Breast epithelium (tissue), 4 donors: ENCODE measurements around the gene AGRN. TPM values are rescaled to one million over a fixed set of nuclear protein-coding genes. Genes with fewer than 3 reads are reported as not detected.

Source experiments
- DNase-seq, 2 donors: peaks; one replicate each; pipeline ENCODE4 v3.0.0-alpha.2; 2019; ENCODE audit warnings: low spot score in 2 of 2
- H3K27ac ChIP-seq, 2 donors: fragments of 200-600 bp; sonication (generic) in 1 of 2; one replicate each; pipeline ENCODE4 v1.5.1; 2016 to 2019; ENCODE audit warnings: mild to moderate bottlenecking in 1 of 2
- H3K27me3 ChIP-seq, 2 donors: fragments of 200-600 bp; sonication (generic) in 1 of 2; one replicate each; pipeline versions ENCODE4 v1.5.1 to v1.6.0; 2017 to 2019; ENCODE audit warnings: control low read depth in 1 of 2, mild to moderate bottlenecking in 1 of 2
- H3K36me3 ChIP-seq: fragments of 200-600 bp; one replicate; pipeline ENCODE4 v1.5.1; 2019
- H3K4me1 ChIP-seq, 2 donors: fragments of 200-600 bp; sonication (generic); one replicate each; pipeline ENCODE4 v1.5.1; 2016 to 2019; ENCODE audit warnings: control low read depth in 1 of 2
- H3K4me3 ChIP-seq, 3 donors: fragments of 200-600 bp; sonication (generic); 1 replicate in 2 of 3; 2 replicates in 1 of 3; pipeline ENCODE4 v1.5.1; 2016 to 2019; ENCODE audit warnings: mild to moderate bottlenecking in 3 of 3, moderate library complexity in 2 of 3
- H3K9me3 ChIP-seq, 2 donors: fragments of 200-600 bp; sonication (generic) in 1 of 2; one replicate each; pipeline ENCODE4 v1.5.1; 2016 to 2019; ENCODE audit warnings: control low read depth in 1 of 2
- POLR2A ChIP-seq: fragments of 450-650 bp; IDR thresholded peaks from one replicate; pipeline ENCODE4 v1.6.1; 2016; ENCODE audit warnings: antibody characterized with exemption, mild to moderate bottlenecking, moderate library complexity
- POLR2AphosphoS5 ChIP-seq, 3 donors: sonication (generic); formaldehyde crosslinking; IDR thresholded peaks; one replicate each; pipeline ENCODE4 v1.6.1; 2017; ENCODE audit warnings: antibody characterized with exemption in 3 of 3
- intact Hi-C: fragments of 100-400 bp; cut with DNase I; formaldehyde crosslinking; loops from one replicate; pipeline ENCODE4 v1.15.1; 2023; ENCODE audit warnings: low total_unique reads
- total RNA-seq, 3 donors: library from RNA; depleted of rRNA; stranded (reverse); fragments of >200 nt; gene quantifications; one replicate each; pipeline ENCODE4 v1.1.0, GENCODE V29; 2016
- TF ChIP-seq, protein P1 (sequence below), 3 donors: fragments of 450-650 bp; IDR thresholded peaks; one replicate each; pipeline ENCODE4 v1.5.1; 2016 to 2017; ENCODE audit warnings: antibody characterized with exemption in 3 of 3, mild to moderate bottlenecking in 3 of 3, moderate library complexity in 3 of 3

AGRN gene
- total RNA-seq, 3 donors from 2014 or later, result 9.1 to 37.0 (median 30.5) TPM

DNA sequence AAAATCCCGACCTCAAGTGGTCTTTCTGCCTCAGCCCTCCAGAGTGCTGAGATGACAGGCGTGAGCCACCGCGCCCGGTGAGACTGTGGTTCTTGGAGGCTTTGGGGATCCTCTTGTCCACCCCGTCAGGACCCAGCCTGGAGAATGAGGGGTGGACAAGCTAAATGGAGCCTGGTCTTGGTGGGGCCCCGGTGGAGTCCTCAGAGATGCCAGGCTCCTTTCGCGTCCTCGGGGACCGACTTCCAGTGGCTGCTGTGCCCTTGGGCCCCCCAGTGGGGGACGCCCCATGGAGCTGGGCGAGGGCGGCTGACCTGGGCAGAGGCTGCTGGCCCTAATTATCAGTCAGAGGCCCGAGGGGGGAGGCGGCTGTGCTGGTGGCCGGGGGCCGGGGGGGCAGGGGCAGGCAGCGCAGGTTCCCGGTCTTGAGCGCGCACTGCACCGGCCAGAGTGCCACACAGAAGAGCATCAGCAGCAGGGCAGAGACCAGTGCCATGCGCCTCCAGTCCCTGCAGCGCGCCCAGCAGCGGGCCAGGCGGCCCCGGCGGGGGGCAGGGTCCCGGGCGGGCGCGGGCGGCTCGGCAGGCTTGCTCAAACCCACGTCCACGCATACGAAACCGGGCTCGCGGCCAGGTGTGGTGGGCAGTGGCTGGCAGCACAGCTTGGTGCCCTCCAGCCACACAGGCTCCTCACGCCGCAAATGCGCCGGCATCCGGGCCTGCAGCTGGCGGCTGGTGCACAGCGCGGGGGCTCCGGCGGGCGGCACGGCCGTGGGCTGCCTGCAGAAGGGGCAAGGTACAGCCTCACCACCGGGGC lies 51.8 kb downstream of the AGRN start:
- Histone ChIP-seq H3K9me3 (no peaks in the 10 kb centered on the region), H3K27ac (peak overlapping the region in 1 of 2 donors; percentile 90), H3K4me3 (no peak overlapping the region), H3K27me3 (peaks cover 0 to 7% of the 10 kb centered on the region in 2 donors), H3K4me1 (peaks cover 0 to 6% of the 10 kb centered on the region in 2 donors), H3K36me3 (no peaks in the 10 kb centered on the region)
- no peak for DNase-seq
- TF ChIP-seq, protein P1, sequence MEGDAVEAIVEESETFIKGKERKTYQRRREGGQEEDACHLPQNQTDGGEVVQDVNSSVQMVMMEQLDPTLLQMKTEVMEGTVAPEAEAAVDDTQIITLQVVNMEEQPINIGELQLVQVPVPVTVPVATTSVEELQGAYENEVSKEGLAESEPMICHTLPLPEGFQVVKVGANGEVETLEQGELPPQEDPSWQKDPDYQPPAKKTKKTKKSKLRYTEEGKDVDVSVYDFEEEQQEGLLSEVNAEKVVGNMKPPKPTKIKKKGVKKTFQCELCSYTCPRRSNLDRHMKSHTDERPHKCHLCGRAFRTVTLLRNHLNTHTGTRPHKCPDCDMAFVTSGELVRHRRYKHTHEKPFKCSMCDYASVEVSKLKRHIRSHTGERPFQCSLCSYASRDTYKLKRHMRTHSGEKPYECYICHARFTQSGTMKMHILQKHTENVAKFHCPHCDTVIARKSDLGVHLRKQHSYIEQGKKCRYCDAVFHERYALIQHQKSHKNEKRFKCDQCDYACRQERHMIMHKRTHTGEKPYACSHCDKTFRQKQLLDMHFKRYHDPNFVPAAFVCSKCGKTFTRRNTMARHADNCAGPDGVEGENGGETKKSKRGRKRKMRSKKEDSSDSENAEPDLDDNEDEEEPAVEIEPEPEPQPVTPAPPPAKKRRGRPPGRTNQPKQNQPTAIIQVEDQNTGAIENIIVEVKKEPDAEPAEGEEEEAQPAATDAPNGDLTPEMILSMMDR (IDR thresholded peaks at IDR 0.05), result no peak
- TF ChIP-seq POLR2A (no peak), POLR2AphosphoS5 (IDR thresholded peaks at IDR 0.05) (no peak)
- intact Hi-C loops, result no loop called here

DNA sequence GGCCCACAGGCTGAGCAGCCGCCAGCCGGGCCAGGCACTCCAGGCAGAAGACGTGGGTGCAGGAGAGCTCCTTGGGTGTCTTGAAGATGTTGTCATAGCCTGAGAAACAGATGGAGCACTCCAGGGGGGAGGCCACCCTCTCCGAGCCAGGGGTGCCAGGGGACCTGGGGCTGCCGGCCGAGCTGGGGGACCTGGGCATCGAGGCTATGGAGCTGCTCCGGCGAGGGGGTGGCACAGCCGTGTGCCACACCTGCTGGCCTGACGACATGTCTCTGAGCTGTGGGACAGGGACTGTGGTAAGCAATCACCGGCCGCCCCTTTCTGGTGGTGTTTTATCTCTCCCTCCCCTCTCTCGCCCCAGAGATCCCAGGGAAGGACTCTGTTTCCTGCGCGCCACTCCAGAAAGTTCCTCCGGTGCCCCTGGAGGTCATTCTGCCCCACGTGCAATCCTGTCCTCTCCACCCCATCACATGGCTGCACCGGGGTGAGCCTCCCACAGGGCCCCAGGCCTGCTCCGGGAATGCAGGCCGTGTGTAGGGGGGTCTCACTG lies 52.5 kb downstream of the AGRN start:
- Histone ChIP-seq H3K9me3 (no peaks in the 10 kb centered on the region), H3K36me3 (no peaks in the 10 kb centered on the region), H3K27me3 (peaks cover 0 to 7% of the 10 kb centered on the region in 2 donors), H3K4me1 (peaks cover 0 to 6% of the 10 kb centered on the region in 2 donors), H3K4me3 (no peak overlapping the region), H3K27ac (peak overlapping the region; percentile 90 to 91)
- intact Hi-C loops, result no loop called here
- TF ChIP-seq POLR2AphosphoS5 (IDR thresholded peaks at IDR 0.05) (no peak), POLR2A (no peak)
- TF ChIP-seq, protein P1 (IDR thresholded peaks at IDR 0.05), result no peak
- DNase-seq, result no peak

DNA sequence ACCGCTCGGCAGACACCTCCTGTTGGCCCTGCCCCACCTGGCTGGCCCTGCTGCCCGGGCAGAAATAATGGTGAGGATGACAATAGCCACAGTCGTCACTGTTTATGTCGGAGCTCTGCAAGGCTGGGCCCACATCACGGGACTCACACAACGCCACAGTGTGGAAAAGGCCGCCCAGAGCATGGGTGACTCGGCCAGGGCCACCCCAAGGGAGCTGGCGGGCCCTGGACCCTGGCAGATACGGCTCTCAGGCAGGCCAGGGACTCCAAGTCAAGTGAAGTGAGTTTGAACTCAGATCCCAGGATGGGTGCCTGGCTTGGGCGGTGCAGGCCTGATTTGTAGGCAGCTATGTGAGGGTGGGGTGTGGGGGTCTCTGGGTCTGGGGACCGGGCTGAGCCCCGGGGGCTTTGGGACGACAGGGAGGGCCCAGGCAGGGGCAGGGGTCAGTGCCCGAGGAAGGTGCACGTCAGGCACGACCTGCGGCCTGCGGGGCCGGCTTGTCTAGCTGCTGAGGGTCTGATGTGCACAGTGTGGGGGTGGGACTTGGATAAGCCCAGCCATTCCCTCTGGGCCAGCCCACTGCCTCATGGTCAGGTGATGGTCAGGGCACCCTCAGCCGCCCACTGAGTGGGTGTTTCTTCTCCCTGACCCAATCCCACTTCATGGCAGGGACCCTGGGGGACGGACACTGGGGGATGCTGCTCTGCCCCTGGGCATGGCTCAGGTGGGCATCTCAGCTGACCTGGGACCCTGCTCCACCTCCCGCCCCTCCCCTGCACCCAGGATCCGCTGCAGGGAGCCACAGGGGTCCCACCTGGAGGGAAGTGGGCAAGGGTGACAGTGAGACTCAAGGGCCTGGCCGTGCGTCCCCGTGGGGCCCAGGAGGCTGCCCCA lies 53.2 kb downstream of the AGRN start:
- intact Hi-C loops, result no loop called here
- no peaks in the 10 kb centered on the region for H3K36me3 ChIP-seq
- peak overlapping the region in 2 of 3 donors; percentile 32 to 48 for H3K4me3 ChIP-seq
- TF ChIP-seq, protein P1 (IDR thresholded peaks at IDR 0.05), result no peak
- TF ChIP-seq POLR2AphosphoS5 (IDR thresholded peaks at IDR 0.05) (no peak), POLR2A (no peak)
- no peaks in the 10 kb centered on the region for H3K9me3 ChIP-seq
- H3K27me3 ChIP-seq, result peaks cover 0 to 7% of the 10 kb centered on the region in 2 donors
- H3K27ac ChIP-seq, result peak overlapping the region; percentile 90 to 91
- H3K4me1 ChIP-seq, result peaks cover 0 to 4% of the 10 kb centered on the region in 2 donors
- DNase-seq, result no peak

DNA sequence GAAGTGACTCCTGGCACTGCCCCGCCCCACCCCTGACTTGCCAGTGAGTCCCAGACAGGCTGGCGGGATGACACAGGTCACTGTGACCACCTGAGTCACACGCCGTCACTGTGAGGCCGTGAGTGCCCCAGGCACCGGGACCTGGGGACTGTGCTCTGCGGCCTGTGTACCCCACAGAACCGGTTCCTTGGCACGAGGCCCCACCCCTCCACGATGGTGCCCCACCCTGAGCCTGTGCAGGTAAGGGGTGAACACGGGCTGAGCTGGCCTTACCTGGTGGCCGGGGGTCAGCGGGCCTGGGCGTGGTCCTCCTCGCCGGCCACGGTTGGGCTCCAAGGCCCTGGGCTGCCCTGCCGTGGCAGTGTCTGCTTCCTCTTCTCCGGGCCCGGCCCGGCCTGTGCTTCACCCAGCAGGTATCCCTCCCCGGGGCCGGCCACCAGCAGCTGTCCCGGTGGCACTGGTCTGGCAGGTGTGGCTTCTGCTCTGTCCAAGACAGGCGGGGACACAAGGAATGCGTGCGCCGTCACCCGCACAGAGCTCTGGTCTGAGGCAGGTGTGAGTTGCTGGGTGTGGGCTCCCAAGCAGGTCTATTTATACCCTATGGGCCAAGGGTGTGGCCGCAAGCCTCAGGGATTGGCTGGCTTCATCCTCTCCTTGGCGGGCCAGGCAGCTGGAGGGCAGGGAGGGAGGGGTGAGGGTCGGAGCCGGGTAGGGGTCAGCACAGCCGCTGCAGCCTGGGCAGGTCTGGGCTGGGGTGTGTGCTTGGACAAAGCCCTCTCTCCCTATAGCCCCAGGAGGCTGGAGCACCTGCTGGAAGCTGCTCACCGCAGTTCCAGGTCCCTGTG lies 54.0 kb downstream of the AGRN start, which contains the start of gene RNF223:
Gene RNF223, minus strand, starts transcription at position 564 of the 845 bp plus-strand sequence. CDS start 1,740 bp downstream, outside the sequence.
- H3K36me3 ChIP-seq, result no peaks in the 10 kb centered on the region
- DNase-seq, result peak; percentile 86 to 89
- no peaks in the 10 kb centered on the region for H3K9me3 ChIP-seq
- H3K27ac ChIP-seq, result peak within 1 kb of the TSS; percentile 90 to 91
- intact Hi-C loops, result no loop called here
- H3K4me3 ChIP-seq, result peak within 1 kb of the TSS in 2 of 3 donors; percentile 32 to 48
- TF ChIP-seq, protein P1 (IDR thresholded peaks at IDR 0.05), result no peak
- TF ChIP-seq POLR2AphosphoS5 (IDR thresholded peaks at IDR 0.05), result peak in 1 of 3 donors; percentile 64
- peaks cover 0 to 4% of the 10 kb centered on the region in 2 donors for H3K27me3 ChIP-seq
- H3K4me1 ChIP-seq, result no peaks in the 10 kb centered on the region
